Measurements from ENCODE around the gene E4F1. TPM values are rescaled to one million over a fixed set of nuclear protein-coding genes. Genes with fewer than 3 reads are reported as not detected.

Gene E4F1
- polyA plus RNA-seq, 2 donors, result 19.9 to 31.0 TPM

DNA sequence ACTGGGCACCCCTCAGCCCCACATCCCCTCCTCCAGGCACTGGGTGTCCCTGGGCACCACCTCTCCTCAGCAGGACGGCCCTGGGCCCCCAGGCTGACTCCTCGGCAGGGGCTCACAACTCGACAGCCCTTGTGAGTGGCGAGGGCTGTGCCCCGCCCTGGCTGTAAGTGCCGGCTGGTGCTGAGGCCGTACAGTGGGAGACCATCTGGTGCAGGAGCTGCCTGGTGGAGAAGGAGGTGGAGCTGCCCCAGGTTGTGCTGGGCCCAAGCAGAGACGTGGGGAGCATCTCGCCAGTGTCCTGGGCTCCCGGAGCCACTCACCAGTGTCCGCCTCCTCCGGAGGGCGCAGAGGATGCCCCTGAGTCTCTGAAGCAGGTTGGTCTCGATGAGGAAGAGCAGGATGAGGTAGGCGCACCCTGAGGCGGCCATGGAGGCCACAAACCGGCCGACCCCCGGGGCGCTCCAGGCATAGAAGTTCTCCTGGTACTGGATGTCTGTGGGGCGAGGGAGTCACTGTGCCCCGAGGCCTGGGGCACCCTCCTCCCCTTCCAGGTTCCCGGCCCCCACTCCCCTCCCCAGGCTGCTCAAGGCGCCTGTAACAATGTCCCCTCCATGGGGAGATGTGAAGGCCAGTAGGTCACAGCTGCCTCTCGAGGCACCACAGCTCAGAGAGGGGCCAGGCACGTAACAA lies 59.6 kb downstream of the E4F1 start:
- Histone ChIP-seq H3K27me3 (ENCODE audit: control insufficient read depth in 1 of 2, insufficient read depth in 2 of 2, low read length in 2 of 2) (no peaks in the 10 kb centered on the region), H3K4me1 (ENCODE audit: control insufficient read depth in 2 of 2, insufficient read depth in 2 of 2, low read length in 1 of 2) (no peaks in the 10 kb centered on the region), H3K27ac (ENCODE audit: low read depth in 2 of 2, low read length in 1 of 2) (no peak overlapping the region), H3K4me3 (ENCODE audit: low read depth in 1 of 2, low read length in 2 of 2) (no peak overlapping the region), H3K36me3 (ENCODE audit: control insufficient read depth in 2 of 2, insufficient read depth in 2 of 2, low read length in 1 of 2) (peaks cover 0 to 14% of the 10 kb centered on the region in 2 donors), H3K9me3 (ENCODE audit: control insufficient read depth in 2 of 2, insufficient read depth in 1 of 2, low read depth in 1 of 2, low read length in 1 of 2) (no peaks in the 10 kb centered on the region)
- 83 to 86% methylated on average over 21 to 26 of the region's 26 CpGs for WGBS, 2 donors

DNA sequence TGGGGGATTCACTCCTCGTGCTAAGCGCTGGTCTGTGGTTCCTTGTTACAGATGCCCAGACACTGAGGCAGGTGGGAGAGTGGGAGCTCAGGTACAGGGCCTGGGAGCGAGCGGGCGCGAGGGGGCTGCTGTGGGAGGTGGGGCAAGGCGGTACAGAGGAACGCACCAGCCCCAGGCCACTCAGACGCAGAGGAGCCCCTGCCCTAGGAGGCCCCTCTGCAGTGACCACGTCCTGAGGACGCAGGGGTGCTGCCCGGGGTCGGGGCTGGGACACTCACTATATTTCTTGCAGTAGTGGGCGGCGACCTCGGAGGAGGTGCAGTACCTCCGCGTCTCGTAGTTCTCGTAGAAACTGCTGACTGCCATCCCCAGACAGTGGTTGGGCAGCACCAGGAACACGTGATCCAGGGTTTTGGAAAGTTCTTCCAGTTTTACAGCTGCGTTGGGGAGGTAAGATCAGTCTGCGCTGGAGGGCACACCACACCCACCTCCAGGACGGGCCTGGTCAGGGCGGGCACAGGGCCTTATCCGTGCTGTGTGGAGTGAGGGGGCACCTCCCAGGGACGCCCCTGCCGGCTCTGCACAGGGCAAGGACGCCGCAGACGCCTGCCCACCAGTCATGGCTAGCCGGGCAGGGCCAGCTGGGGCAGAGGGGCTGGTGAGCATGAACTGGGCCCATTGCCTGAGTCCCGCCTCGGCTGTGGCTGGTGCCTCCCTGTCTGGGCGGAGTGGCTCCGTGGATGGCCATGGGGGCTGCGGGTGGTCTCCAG lies 60.8 kb downstream of the E4F1 start:
- peaks cover 0 to 14% of the 10 kb centered on the region in 2 donors for H3K36me3 ChIP-seq (ENCODE audit: control insufficient read depth in 2 of 2, insufficient read depth in 2 of 2, low read length in 1 of 2)
- no peaks in the 10 kb centered on the region for H3K4me1 ChIP-seq (ENCODE audit: control insufficient read depth in 2 of 2, insufficient read depth in 2 of 2, low read length in 1 of 2)
- no peak overlapping the region for H3K4me3 ChIP-seq (ENCODE audit: low read depth in 1 of 2, low read length in 2 of 2)
- no peak overlapping the region for H3K27ac ChIP-seq (ENCODE audit: low read depth in 2 of 2, low read length in 1 of 2)
- WGBS, 2 donors, result 82 to 87% methylated on average over 37 of the region's 37 CpGs
- no peaks in the 10 kb centered on the region for H3K27me3 ChIP-seq (ENCODE audit: control insufficient read depth in 1 of 2, insufficient read depth in 2 of 2, low read length in 2 of 2)
- no peaks in the 10 kb centered on the region for H3K9me3 ChIP-seq (ENCODE audit: control insufficient read depth in 2 of 2, insufficient read depth in 1 of 2, low read depth in 1 of 2, low read length in 1 of 2)

DNA sequence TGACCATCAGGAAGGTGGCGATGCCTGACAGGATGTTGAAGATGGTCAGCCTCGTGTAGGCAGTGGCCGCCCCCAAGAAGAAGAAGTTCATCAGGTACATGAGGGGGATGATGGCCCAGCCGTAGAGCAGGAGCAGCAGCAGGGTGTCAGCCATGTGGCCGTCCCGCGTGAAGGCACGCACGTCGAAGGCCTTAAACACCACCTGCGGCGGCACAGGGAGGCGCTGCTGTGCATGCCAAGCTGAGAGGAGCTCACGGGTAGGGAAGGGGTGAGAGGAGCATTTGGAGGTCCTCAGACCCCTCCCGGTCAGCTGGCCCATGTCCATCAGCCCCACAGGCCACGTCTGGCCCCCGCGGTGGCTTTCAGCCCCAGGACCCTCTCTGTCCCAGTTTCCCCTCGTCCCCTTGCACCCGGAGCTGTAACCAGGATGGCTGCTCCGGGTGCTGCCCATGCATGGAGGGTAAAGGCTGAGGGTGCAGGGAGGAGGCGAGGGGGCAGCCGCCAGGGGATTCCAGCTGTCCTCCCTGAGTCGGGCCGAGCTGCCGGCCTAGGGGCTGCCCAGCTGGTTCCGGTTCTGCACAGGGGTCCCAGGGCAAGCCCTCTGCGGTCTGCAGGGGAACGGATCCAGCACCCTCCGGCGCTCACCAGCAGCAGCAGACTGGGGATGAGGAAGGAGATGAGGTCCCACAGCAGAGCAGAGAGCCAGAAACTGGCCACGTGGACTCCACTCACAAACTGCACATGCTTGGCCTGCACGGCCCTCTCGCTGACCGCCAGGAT lies 61.6 kb downstream of the E4F1 start:
- Histone ChIP-seq H3K9me3 (ENCODE audit: control insufficient read depth in 2 of 2, insufficient read depth in 1 of 2, low read depth in 1 of 2, low read length in 1 of 2) (no peaks in the 10 kb centered on the region), H3K4me1 (ENCODE audit: control insufficient read depth in 2 of 2, insufficient read depth in 2 of 2, low read length in 1 of 2) (no peaks in the 10 kb centered on the region), H3K27me3 (ENCODE audit: control insufficient read depth in 1 of 2, insufficient read depth in 2 of 2, low read length in 2 of 2) (no peaks in the 10 kb centered on the region), H3K4me3 (ENCODE audit: low read depth in 1 of 2, low read length in 2 of 2) (no peak overlapping the region), H3K27ac (ENCODE audit: low read depth in 2 of 2, low read length in 1 of 2) (no peak overlapping the region), H3K36me3 (ENCODE audit: control insufficient read depth in 2 of 2, insufficient read depth in 2 of 2, low read length in 1 of 2) (peaks cover 0 to 14% of the 10 kb centered on the region in 2 donors)
- WGBS, 2 donors, result 88 to 90% methylated on average over 35 of the region's 35 CpGs

Other genes with a start within 250 kb of the E4F1 start
- 1 to 10 TPM; 2.7 to 9.3 TPM for gene NOXO1, start 242.1 kb upstream of the E4F1 start, polyA plus RNA-seq
- 10 to 100 TPM; 13.1 to 23.1 TPM for gene GFER, start 239.4 kb upstream of the E4F1 start, polyA plus RNA-seq
- under 1 TPM; 0.06 to 0.36 TPM for gene SYNGR3, start 233.6 kb upstream of the E4F1 start, polyA plus RNA-seq
- 10 to 100 TPM; 27.9 to 36.4 TPM for gene ZNF598, start 213.8 kb upstream of the E4F1 start, polyA plus RNA-seq
- under 1 TPM; 0.22 to 0.53 TPM for gene NPW, start 203.8 kb upstream of the E4F1 start, polyA plus RNA-seq
- gene NHERF2, start 196.7 kb upstream of the E4F1 start, polyA plus RNA-seq, result 10 to 100 TPM; 26.3 to 36.1 TPM
- gene NTHL1, start 175.8 kb upstream of the E4F1 start, polyA plus RNA-seq, result 10 to 100 TPM; 15.1 to 16.2 TPM
- 10 to 100 TPM; 31.1 to 66.6 TPM for gene TSC2, start 175.6 kb upstream of the E4F1 start, polyA plus RNA-seq
- 10 to 100 TPM; 40.5 to 78.0 TPM for gene PKD1, start 87.7 kb upstream of the E4F1 start, polyA plus RNA-seq
- gene RAB26, start 75.0 kb upstream of the E4F1 start, polyA plus RNA-seq, result 1 to 10 TPM; 1.1 to 4.7 TPM
- gene TRAF7, start 67.8 kb upstream of the E4F1 start, polyA plus RNA-seq, result 10 to 100 TPM; 40.1 to 41.5 TPM
- gene CASKIN1, start 27.0 kb upstream of the E4F1 start, polyA plus RNA-seq, result under 1 TPM; 0.29 to 0.81 TPM
- 10 to 100 TPM; 27.8 to 38.3 TPM for gene MLST8, start 18.1 kb upstream of the E4F1 start, polyA plus RNA-seq
- 1 to 10 TPM; 3.6 to 4.6 TPM for gene BRICD5, start 12.7 kb upstream of the E4F1 start, polyA plus RNA-seq
- 1 to 10 TPM; 7.1 to 7.7 TPM for gene PGP, start 8.8 kb upstream of the E4F1 start, polyA plus RNA-seq
- 1 to 10 TPM in 1 of 2 donors, under 1 TPM in 1; 0.41 to 1.3 TPM for gene DNASE1L2, start 12.9 kb downstream of the E4F1 start, polyA plus RNA-seq
- gene ECI1, start 28.0 kb downstream of the E4F1 start, polyA plus RNA-seq, result 10 to 100 TPM; 58.7 to 62.9 TPM
- 10 to 100 TPM; 41.4 to 100.0 TPM for gene RNPS1, start 44.5 kb downstream of the E4F1 start, polyA plus RNA-seq
- 1 to 10 TPM; 1.4 to 1.7 TPM for gene ABCA3, start 117.1 kb downstream of the E4F1 start, polyA plus RNA-seq
- gene CCNF, start 205.9 kb downstream of the E4F1 start, polyA plus RNA-seq, result 1 to 10 TPM; 4.2 to 4.6 TPM
- gene TEDC2, start 236.5 kb downstream of the E4F1 start, polyA plus RNA-seq, result 1 to 10 TPM; 3.7 to 6.0 TPM
- under 1 TPM in 1 of 2 donors, not detected in 1; 0.06 TPM for gene NTN3, start 247.7 kb downstream of the E4F1 start, polyA plus RNA-seq

All from esophagus (tissue), 2 donors.